ENCODE data around the gene NECTIN4.

The NECTIN4 gene
- total RNA-seq, result 0 to 0.17 (median 0) reads per million in 3 donors

- H3K4me3 ChIP-seq (ENCODE audit: insufficient read depth, low read depth, low read length, poor library complexity, severe bottlenecking), result no peak within 1 kb of the TSS
- no peaks in the 10 kb centered on the region for H3K4me1 ChIP-seq (ENCODE audit: control insufficient read depth, insufficient read depth, low read length, poor library complexity, severe bottlenecking)
- H3K27me3 ChIP-seq (replicated peaks; ENCODE audit: control insufficient read depth, insufficient read depth, low read length, poor library complexity, severe bottlenecking), result no peaks in the 10 kb centered on the region
- H3K27ac ChIP-seq (ENCODE audit: insufficient read depth, low read length, poor library complexity, severe bottlenecking), result no peak within 1 kb of the TSS
- H3K9me3 ChIP-seq (ENCODE audit: control insufficient read depth, low read length), result no peaks in the 10 kb centered on the region
- H3K36me3 ChIP-seq (ENCODE audit: control insufficient read depth, insufficient read depth, low read length), result no peaks in the 10 kb centered on the region
- DNase-seq, result no peak
Measured at GRCh38 chr1:161089251-161089924, at the start of gene NECTIN4. Gene NECTIN4, minus strand, starts transcription at chr1:161089558. Its CDS starts 262 bp downstream, at chr1:161089296.

DNA sequence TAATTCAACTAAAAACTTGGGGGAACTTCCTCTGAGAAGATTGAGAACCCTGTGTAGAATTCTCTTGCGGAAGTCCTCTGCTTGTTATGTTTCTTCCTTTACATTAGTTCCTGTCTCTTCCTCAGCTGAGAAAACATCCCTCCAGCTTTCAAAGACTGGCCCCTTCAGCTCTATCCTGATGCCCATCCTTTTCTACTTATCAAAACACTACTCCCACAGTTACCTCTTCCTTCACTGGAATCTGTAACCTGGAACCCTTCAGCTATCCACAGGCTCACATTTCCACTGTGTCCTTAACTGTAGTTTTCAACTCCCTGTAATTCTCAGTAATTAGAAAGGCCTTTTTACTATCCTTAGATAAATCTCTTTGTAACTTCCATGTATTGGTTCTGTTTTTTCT, 49.1 kb upstream of the NECTIN4 start:
- peaks cover 6% of the 10 kb centered on the region for H3K4me1 ChIP-seq (ENCODE audit: control insufficient read depth, insufficient read depth, low read length, poor library complexity, severe bottlenecking)
- no peak for DNase-seq
- H3K4me3 ChIP-seq (ENCODE audit: insufficient read depth, low read depth, low read length, poor library complexity, severe bottlenecking), result no peak overlapping the region
- H3K27me3 ChIP-seq (replicated peaks; ENCODE audit: control insufficient read depth, insufficient read depth, low read length, poor library complexity, severe bottlenecking), result no peaks in the 10 kb centered on the region
- no peak overlapping the region for H3K27ac ChIP-seq (ENCODE audit: insufficient read depth, low read length, poor library complexity, severe bottlenecking)
- no peaks in the 10 kb centered on the region for H3K9me3 ChIP-seq (ENCODE audit: control insufficient read depth, low read length)
- no peaks in the 10 kb centered on the region for H3K36me3 ChIP-seq (ENCODE audit: control insufficient read depth, insufficient read depth, low read length)

- H3K4me1 ChIP-seq (ENCODE audit: control insufficient read depth, insufficient read depth, low read length, poor library complexity, severe bottlenecking), result peaks cover 8% of the 10 kb centered on the region
Measured at GRCh38 chr1:161137881-161138280, 48.5 kb upstream of the NECTIN4 start.

GRCh38 chr1:161133220-161133740, 43.9 kb upstream of the NECTIN4 start:
- Histone ChIP-seq H3K4me1 (ENCODE audit: control insufficient read depth, insufficient read depth, low read length, poor library complexity, severe bottlenecking) (peaks cover 18% of the 10 kb centered on the region), H3K27ac (ENCODE audit: insufficient read depth, low read length, poor library complexity, severe bottlenecking) (peak overlapping the region; percentile 81), H3K9me3 (ENCODE audit: control insufficient read depth, low read length) (no peaks in the 10 kb centered on the region), H3K4me3 (ENCODE audit: insufficient read depth, low read depth, low read length, poor library complexity, severe bottlenecking) (peak overlapping the region; percentile 73), H3K27me3 (replicated peaks; ENCODE audit: control insufficient read depth, insufficient read depth, low read length, poor library complexity, severe bottlenecking) (no peaks in the 10 kb centered on the region), H3K36me3 (ENCODE audit: control insufficient read depth, insufficient read depth, low read length) (no peaks in the 10 kb centered on the region)
- no peak for DNase-seq

More at GRCh38 chr1:161137881-161138280, 48.5 kb upstream of the NECTIN4 start:
- Histone ChIP-seq H3K9me3 (ENCODE audit: control insufficient read depth, low read length) (no peaks in the 10 kb centered on the region), H3K36me3 (ENCODE audit: control insufficient read depth, insufficient read depth, low read length) (no peaks in the 10 kb centered on the region), H3K27me3 (replicated peaks; ENCODE audit: control insufficient read depth, insufficient read depth, low read length, poor library complexity, severe bottlenecking) (no peaks in the 10 kb centered on the region), H3K27ac (ENCODE audit: insufficient read depth, low read length, poor library complexity, severe bottlenecking) (no peak overlapping the region), H3K4me3 (ENCODE audit: insufficient read depth, low read depth, low read length, poor library complexity, severe bottlenecking) (no peak overlapping the region)
- no peak for DNase-seq

DNA sequence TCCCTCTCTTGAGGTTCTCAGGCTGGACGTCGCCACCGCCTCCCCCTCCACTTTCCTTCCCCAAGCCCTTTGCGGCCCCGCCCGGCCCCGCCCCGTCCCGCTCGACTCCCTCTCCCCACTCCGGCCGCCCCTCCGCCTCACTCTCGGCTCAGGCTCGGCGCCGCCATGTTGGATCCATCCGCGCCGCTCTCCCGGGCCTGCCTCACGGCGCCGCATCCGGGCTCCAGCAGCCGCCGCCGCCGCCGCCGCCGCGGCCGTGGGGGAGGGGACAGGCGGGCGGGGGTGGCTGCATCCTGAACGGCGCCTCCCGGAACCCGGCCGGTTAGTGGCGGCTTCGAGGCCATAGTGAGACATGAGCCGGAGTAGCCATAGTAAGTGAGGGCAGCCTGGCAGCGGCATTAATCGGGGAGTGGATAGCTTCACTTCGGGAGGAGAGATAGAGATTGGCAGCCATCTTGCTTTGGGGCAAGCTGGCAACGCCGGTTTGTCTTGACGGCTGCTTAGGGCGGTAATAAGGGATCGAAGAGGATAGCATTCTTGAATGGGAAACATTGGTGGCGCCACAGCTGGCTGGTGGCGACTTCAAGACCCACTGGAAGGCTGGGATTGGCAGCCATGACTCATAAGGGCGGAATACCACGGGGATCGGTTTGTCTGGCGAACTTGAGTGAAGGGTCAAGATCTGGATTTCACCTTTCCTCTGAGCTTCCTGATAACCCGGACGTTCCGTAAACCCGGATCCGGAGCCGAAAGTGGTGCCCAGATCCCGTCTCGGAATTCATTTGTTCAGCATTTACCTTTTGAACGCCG, 43.3 kb upstream of the NECTIN4 start, which contains the start of gene DEDD:
TSS of gene DEDD (minus strand) at position 258 of the 810 bp plus-strand sequence. CDS start 8,205 bp downstream, outside the sequence.
- H3K27ac ChIP-seq (ENCODE audit: insufficient read depth, low read length, poor library complexity, severe bottlenecking), result peak within 1 kb of the TSS; percentile 81
- H3K9me3 ChIP-seq (ENCODE audit: control insufficient read depth, low read length), result no peaks in the 10 kb centered on the region
- peak; percentile 87 to 92 (median 90) for DNase-seq
- no peaks in the 10 kb centered on the region for H3K27me3 ChIP-seq (replicated peaks; ENCODE audit: control insufficient read depth, insufficient read depth, low read length, poor library complexity, severe bottlenecking)
- peaks cover 18% of the 10 kb centered on the region for H3K4me1 ChIP-seq (ENCODE audit: control insufficient read depth, insufficient read depth, low read length, poor library complexity, severe bottlenecking)
- peak within 1 kb of the TSS; percentile 73 for H3K4me3 ChIP-seq (ENCODE audit: insufficient read depth, low read depth, low read length, poor library complexity, severe bottlenecking)
- H3K36me3 ChIP-seq (ENCODE audit: control insufficient read depth, insufficient read depth, low read length), result no peaks in the 10 kb centered on the region

DNA sequence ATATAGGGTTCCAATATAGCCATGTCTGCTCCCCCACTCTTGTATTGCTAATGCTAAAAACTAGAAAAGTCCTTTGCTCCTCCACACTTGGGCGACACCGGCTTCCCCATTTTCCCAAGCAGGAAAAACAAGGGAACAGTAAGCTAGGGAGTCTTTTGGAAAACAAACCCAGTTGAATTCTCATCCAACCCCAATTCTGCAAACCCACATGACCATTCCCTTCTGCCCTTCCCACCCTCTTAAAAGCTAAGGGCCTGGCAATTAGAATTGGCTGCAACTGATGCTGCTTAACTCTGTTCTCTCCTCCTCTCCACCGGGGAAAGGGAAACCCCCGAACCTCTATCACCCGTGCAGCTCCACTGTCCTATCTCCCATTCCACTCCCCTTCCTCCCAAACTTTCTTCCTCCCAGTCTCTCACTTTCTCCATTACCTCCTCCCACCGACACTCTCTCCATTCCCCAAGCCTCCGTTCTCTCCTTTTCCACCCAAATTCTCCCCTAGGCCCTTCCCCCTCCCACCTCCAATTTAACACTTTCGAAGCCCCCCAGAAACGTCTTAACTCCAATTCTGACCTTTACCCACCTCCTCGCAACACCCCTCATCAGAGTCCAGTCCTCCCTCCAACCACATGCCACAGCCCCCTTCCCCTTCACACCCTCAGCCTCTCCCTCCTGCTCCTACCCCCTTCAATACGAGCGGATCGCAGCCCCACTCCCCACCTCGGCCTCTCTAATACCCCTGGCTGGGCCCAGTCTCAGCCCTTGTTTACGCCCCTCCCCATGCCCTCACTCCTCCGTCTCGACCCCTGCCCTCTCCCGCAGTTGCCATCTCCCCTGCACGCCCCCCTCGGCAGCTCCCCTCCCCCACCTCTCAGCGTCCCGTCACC, 42.4 kb upstream of the NECTIN4 start:
- peaks cover 18% of the 10 kb centered on the region for H3K4me1 ChIP-seq (ENCODE audit: control insufficient read depth, insufficient read depth, low read length, poor library complexity, severe bottlenecking)
- H3K36me3 ChIP-seq (ENCODE audit: control insufficient read depth, insufficient read depth, low read length), result peaks cover 2% of the 10 kb centered on the region
- H3K27me3 ChIP-seq (replicated peaks; ENCODE audit: control insufficient read depth, insufficient read depth, low read length, poor library complexity, severe bottlenecking), result no peaks in the 10 kb centered on the region
- H3K9me3 ChIP-seq (ENCODE audit: control insufficient read depth, low read length), result no peaks in the 10 kb centered on the region
- H3K4me3 ChIP-seq (ENCODE audit: insufficient read depth, low read depth, low read length, poor library complexity, severe bottlenecking), result peak overlapping the region; percentile 73
- peak overlapping the region; percentile 81 for H3K27ac ChIP-seq (ENCODE audit: insufficient read depth, low read length, poor library complexity, severe bottlenecking)
- peak in 1 of 3 donors; percentile 12 for DNase-seq

GRCh38 chr1:161130266-161130665, 40.9 kb upstream of the NECTIN4 start:
- no peaks in the 10 kb centered on the region for H3K9me3 ChIP-seq (ENCODE audit: control insufficient read depth, low read length)
- no peak for DNase-seq
- no peaks in the 10 kb centered on the region for H3K27me3 ChIP-seq (replicated peaks; ENCODE audit: control insufficient read depth, insufficient read depth, low read length, poor library complexity, severe bottlenecking)
- peaks cover 10% of the 10 kb centered on the region for H3K36me3 ChIP-seq (ENCODE audit: control insufficient read depth, insufficient read depth, low read length)
- peaks cover 18% of the 10 kb centered on the region for H3K4me1 ChIP-seq (ENCODE audit: control insufficient read depth, insufficient read depth, low read length, poor library complexity, severe bottlenecking)
- H3K4me3 ChIP-seq (ENCODE audit: insufficient read depth, low read depth, low read length, poor library complexity, severe bottlenecking), result no peak overlapping the region
- H3K27ac ChIP-seq (ENCODE audit: insufficient read depth, low read length, poor library complexity, severe bottlenecking), result no peak overlapping the region

GRCh38 chr1:161128591-161129420, 39.4 kb upstream of the NECTIN4 start:
- Histone ChIP-seq H3K36me3 (ENCODE audit: control insufficient read depth, insufficient read depth, low read length) (peaks cover 25% of the 10 kb centered on the region), H3K27ac (ENCODE audit: insufficient read depth, low read length, poor library complexity, severe bottlenecking) (no peak overlapping the region), H3K27me3 (replicated peaks; ENCODE audit: control insufficient read depth, insufficient read depth, low read length, poor library complexity, severe bottlenecking) (no peaks in the 10 kb centered on the region), H3K4me1 (ENCODE audit: control insufficient read depth, insufficient read depth, low read length, poor library complexity, severe bottlenecking) (peaks cover 15% of the 10 kb centered on the region), H3K4me3 (ENCODE audit: insufficient read depth, low read depth, low read length, poor library complexity, severe bottlenecking) (no peak overlapping the region), H3K9me3 (ENCODE audit: control insufficient read depth, low read length) (no peaks in the 10 kb centered on the region)
- DNase-seq, result no peak

GRCh38 chr1:161127649-161128048, 38.3 kb upstream of the NECTIN4 start:
- no peak overlapping the region for H3K27ac ChIP-seq (ENCODE audit: insufficient read depth, low read length, poor library complexity, severe bottlenecking)
- H3K27me3 ChIP-seq (replicated peaks; ENCODE audit: control insufficient read depth, insufficient read depth, low read length, poor library complexity, severe bottlenecking), result no peaks in the 10 kb centered on the region
- H3K36me3 ChIP-seq (ENCODE audit: control insufficient read depth, insufficient read depth, low read length), result peaks cover 34% of the 10 kb centered on the region
- no peak overlapping the region for H3K4me3 ChIP-seq (ENCODE audit: insufficient read depth, low read depth, low read length, poor library complexity, severe bottlenecking)
- DNase-seq, result no peak
- peaks cover 9% of the 10 kb centered on the region for H3K4me1 ChIP-seq (ENCODE audit: control insufficient read depth, insufficient read depth, low read length, poor library complexity, severe bottlenecking)
- H3K9me3 ChIP-seq (ENCODE audit: control insufficient read depth, low read length), result no peaks in the 10 kb centered on the region

Measured in effector memory CD4-positive, alpha-beta T cell (primary cell).